HepG2 (cell line): ENCODE results near the gene GPR31. TPM values are rescaled to one million over a fixed set of nuclear protein-coding genes. Genes with fewer than 3 reads are reported as not detected.

Experiments
- ASH2L ChIP-seq: fragments of 300-600, 200-600 bp; sonication (generic); IDR thresholded peaks from 2 replicates; pipeline ENCODE4 v1.7.0; 2017; ENCODE audit warnings: low read depth, mild to moderate bottlenecking, moderate library complexity, mixed read lengths, low read length; ENCODE audit not compliant: insufficient read length
- ATF7-NPFF ChIP-seq: sonication (generic); formaldehyde crosslinking; IDR thresholded peaks from 2 replicates; pipeline ENCODE4 v1.8.1; 2023; ENCODE audit warnings: mild to moderate bottlenecking, low read depth, missing genetic modification reagents, moderate library complexity
- CCAR2 ChIP-seq: fragments of 200-400 bp; formaldehyde crosslinking; optimal IDR thresholded peaks from 2 replicates; pipeline ENCODE3; 2018; ENCODE audit warnings: low read depth, mild to moderate bottlenecking, low read length, moderate library complexity
- CCDC6 ChIP-seq: sonication (generic); formaldehyde crosslinking; IDR thresholded peaks from 2 replicates; pipeline ENCODE4 v1.8.1; 2022; ENCODE audit warnings: mild to moderate bottlenecking, missing genetic modification reagents, moderate library complexity
- CEBPB ChIP-seq: IDR thresholded peaks from 2 replicates; pipeline ENCODE4 v1.6.1; 2011; ENCODE audit warnings: low read depth, low read length, improper control_type of control experiment, borderline replicate concordance
- DDIT3 ChIP-seq: sonication (generic); formaldehyde crosslinking; IDR thresholded peaks from 2 replicates; pipeline ENCODE4 v1.4.0; 2020; ENCODE audit warnings: mild to moderate bottlenecking, missing genetic modification reagents
- GATAD1 ChIP-seq: IDR thresholded peaks from 2 replicates; pipeline ENCODE4 v1.6.1; 2016; ENCODE audit warnings: missing genetic modification reagents, missing compliant biosample characterization
- HMGXB4 ChIP-seq, 2 experiments: sonication (generic) in 1 of 2; formaldehyde crosslinking in 1 of 2; IDR thresholded peaks; 2 replicates each; pipeline versions ENCODE4 v1.4.0 to v1.6.1; 2018 to 2020; ENCODE audit warnings: missing genetic modification reagents in 2 of 2, borderline replicate concordance in 1 of 2, low read depth in 1 of 2, mild to moderate bottlenecking in 1 of 2, missing biosample characterization in 1 of 2
- MEIS2 ChIP-seq: sonication (generic); formaldehyde crosslinking; IDR thresholded peaks from 2 replicates; pipeline ENCODE4 v1.9.0; 2021; ENCODE audit warnings: mild to moderate bottlenecking, missing genetic modification reagents
- MXD3 ChIP-seq: IDR thresholded peaks from 2 replicates; pipeline ENCODE4 v1.6.1; 2016; ENCODE audit warnings: mild to moderate bottlenecking, missing biosample characterization, missing genetic modification reagents
- NCOA5 ChIP-seq: sonication (generic); formaldehyde crosslinking; IDR thresholded peaks from 2 replicates; pipeline ENCODE4 v1.4.0; 2020; ENCODE audit warnings: missing genetic modification reagents
- NR2F6 ChIP-seq, 2 experiments: IDR thresholded peaks; 2 replicates each; pipeline ENCODE4 v1.6.1; 2016; ENCODE audit warnings: antibody characterized with exemption in 1 of 2, mild to moderate bottlenecking in 1 of 2
- RFX1 ChIP-seq: fragments of 450-650 bp; IDR thresholded peaks from 2 replicates; pipeline ENCODE4 v1.6.1; 2017
- SKIL ChIP-seq: sonication (generic); formaldehyde crosslinking; IDR thresholded peaks from 2 replicates; pipeline ENCODE4 v1.8.0; 2022; ENCODE audit warnings: missing genetic modification reagents, mild to moderate bottlenecking, moderate library complexity, borderline replicate concordance
- SMYD3 ChIP-seq: sonication (generic); formaldehyde crosslinking; IDR thresholded peaks from 2 replicates; pipeline ENCODE4 v1.8.1; 2023; ENCODE audit warnings: mild to moderate bottlenecking, missing genetic modification reagents
- TFAP4 ChIP-seq: sonication (generic); IDR thresholded peaks from 2 replicates; pipeline ENCODE4 v1.6.1; 2016; ENCODE audit warnings: low read depth, borderline replicate concordance
- ZBTB1 ChIP-seq: sonication (generic); formaldehyde crosslinking; IDR thresholded peaks from 2 replicates; pipeline ENCODE4 v1.4.0; 2020; ENCODE audit warnings: missing genetic modification reagents, borderline replicate concordance
- ZNF83 ChIP-seq: sonication (generic); formaldehyde crosslinking; IDR thresholded peaks from 2 replicates; pipeline ENCODE4 v1.4.0; 2020; ENCODE audit warnings: missing genetic modification reagents, mild to moderate bottlenecking, borderline replicate concordance
- polyA plus RNA-seq, 8 experiments: library from polyadenylated mRNA; depleted of rRNA in 3 of 8; stranded (reverse) in 7 of 8; unstranded in 1 of 8; fragments of >200 nt; fragmentation: Illumina TruSeq in 4 of 8; extraction: Trizol in 4 of 8; gene quantifications; 2 replicates each; pipeline versions ENCODE4 v1.2.1 to v1.2.3, GENCODE V29; 2011 to 2016; ENCODE audit warnings: low read depth in 4 of 8, missing spikeins in 1 of 8, mixed read lengths in 1 of 8; ENCODE audit not compliant: insufficient read depth in 1 of 8
- total RNA-seq, 5 experiments: library from RNA; depleted of rRNA; stranded (reverse); fragments of >200 nt; fragmentation: Illumina TruSeq; extraction: Trizol; gene quantifications; 2 replicates each; pipeline ENCODE4 v1.2.3, GENCODE V29; 2016; ENCODE audit warnings: low read depth in 1 of 5
- TF ChIP-seq, protein P1 (sequence below): sonication (generic); formaldehyde crosslinking; IDR thresholded peaks from 2 replicates; pipeline ENCODE4 v1.4.0; 2020; ENCODE audit warnings: missing genetic modification reagents
- TF ChIP-seq, protein P2 (sequence below): sonication (generic); formaldehyde crosslinking; IDR thresholded peaks from 2 replicates; pipeline ENCODE4 v1.5.0; 2020; ENCODE audit warnings: missing genetic modification reagents, mild to moderate bottlenecking, borderline replicate concordance

Gene GPR31
- total and polyA plus RNA-seq, 2 of the 13 experiments (the other 11 are each of a cell fraction or from before 2014, with no cell fraction given) = not detected

DNA sequence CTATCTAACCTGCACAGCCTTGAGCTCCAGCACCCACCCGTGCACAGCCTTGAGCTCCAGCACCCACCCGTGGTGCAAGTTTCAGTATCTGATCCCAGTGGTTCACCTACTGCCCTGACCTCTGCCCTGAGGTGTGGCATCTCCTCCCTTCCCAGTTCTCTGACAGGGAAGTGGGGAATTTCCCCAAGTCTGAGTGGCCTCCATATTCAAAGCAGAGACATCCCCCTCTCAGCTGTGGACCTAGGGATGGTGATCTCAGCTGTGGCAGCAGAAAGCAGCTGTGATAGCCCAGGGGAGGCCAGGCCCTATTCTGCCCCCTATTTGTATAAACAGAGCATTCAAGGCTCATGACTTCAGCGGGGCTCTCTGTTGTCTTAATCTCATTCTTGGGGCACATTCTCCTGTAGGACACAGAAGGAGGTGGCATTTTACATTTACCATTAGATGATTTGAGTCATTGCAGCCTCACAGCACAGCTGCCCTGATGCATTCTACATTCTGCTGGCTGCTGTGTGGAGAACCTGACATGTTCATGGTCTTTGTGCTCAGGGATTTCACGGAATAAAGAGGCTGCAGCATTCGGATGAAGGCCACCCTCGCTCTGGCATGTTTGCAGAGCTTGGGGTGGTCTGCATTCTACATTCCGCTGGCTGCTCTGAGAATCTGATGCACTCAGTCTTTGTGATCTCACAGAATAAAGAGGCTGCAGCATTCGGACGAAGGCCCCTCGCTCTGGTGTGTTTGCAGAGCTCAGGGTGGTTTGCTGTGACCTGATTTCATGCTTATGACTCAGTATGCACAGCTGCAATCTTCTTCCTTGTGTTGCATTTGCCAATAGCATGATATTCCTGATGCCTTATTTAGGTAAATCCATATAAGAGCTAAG, 16.9 kb downstream of the GPR31 start (continued):
- TF ChIP-seq CCAR2 = no peak
- TF ChIP-seq NR2F6 (IDR thresholded peaks at IDR 0.05) = peak; percentile 45; the same call in 1 of the 2 replicates
- TF ChIP-seq NR2F6 (CRISPR knock-in tag; IDR thresholded peaks at IDR 0.05) = peak; percentile 63
- TF ChIP-seq MXD3 = no peak
- TF ChIP-seq ZBTB1 (CRISPR knock-in tag) = no peak
- TF ChIP-seq SMYD3 (CRISPR knock-in tag) = no peak
- 0 out of 2 replicates have a peak, but pooled peaks have one; percentile 23 for TF ChIP-seq GATAD1
- peak; percentile 48 for TF ChIP-seq ASH2L
- TF ChIP-seq TFAP4 = peak; percentile 75
- TF ChIP-seq ATF7-NPFF (CRISPR knock-in tag) = no peak
- TF ChIP-seq, protein P1, sequence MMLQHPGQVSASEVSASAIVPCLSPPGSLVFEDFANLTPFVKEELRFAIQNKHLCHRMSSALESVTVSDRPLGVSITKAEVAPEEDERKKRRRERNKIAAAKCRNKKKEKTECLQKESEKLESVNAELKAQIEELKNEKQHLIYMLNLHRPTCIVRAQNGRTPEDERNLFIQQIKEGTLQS = peak; percentile 73
- 0 out of 2 replicates have a peak, but pooled peaks have one; percentile 8 for TF ChIP-seq NCOA5 (CRISPR knock-in tag)
- TF ChIP-seq CEBPB = peak; percentile 75
- no peak for TF ChIP-seq RFX1
- TF ChIP-seq, protein P2, sequence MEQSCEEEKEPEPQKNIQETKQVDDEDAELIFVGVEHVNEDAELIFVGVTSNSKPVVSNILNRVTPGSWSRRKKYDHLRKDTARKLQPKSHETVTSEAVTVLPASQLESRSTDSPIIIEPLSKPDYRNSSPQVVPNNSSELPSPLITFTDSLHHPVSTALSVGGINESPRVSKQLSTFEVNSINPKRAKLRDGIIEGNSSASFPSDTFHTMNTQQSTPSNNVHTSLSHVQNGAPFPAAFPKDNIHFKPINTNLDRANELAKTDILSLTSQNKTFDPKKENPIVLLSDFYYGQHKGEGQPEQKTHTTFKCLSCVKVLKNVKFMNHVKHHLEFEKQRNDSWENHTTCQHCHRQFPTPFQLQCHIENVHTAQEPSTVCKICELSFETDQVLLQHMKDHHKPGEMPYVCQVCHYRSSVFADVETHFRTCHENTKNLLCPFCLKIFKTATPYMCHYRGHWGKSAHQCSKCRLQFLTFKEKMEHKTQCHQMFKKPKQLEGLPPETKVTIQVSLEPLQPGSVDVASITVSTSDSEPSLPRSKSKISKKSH = no peak; the same call in 1 of the 2 replicates
- no peak for TF ChIP-seq MEIS2 (CRISPR knock-in tag)
- no peak for TF ChIP-seq CCDC6 (CRISPR knock-in tag)
- 0 out of 2 replicates have a peak, but pooled peaks have one; percentile 48 for TF ChIP-seq SKIL (CRISPR knock-in tag)
- no peak for TF ChIP-seq ZNF83
- TF ChIP-seq HMGXB4 (CRISPR knock-in tag; IDR thresholded peaks at IDR 0.05; ENCODE audit: borderline replicate concordance in 1 of 2, low read depth in 1 of 2) = peak in 1 of 2 experiments; percentile 58; a peak in 2 of 4 replicates
- no peak for TF ChIP-seq DDIT3 (CRISPR knock-in tag)
